ENCODE results near the gene SH3GLB2.
"Not testable (repeated sequence)": the region's sequence is repeated elsewhere in the genome, so short reads cannot be mapped to it uniquely, and the experiment has no call there.

Gene SH3GLB2

DNA sequence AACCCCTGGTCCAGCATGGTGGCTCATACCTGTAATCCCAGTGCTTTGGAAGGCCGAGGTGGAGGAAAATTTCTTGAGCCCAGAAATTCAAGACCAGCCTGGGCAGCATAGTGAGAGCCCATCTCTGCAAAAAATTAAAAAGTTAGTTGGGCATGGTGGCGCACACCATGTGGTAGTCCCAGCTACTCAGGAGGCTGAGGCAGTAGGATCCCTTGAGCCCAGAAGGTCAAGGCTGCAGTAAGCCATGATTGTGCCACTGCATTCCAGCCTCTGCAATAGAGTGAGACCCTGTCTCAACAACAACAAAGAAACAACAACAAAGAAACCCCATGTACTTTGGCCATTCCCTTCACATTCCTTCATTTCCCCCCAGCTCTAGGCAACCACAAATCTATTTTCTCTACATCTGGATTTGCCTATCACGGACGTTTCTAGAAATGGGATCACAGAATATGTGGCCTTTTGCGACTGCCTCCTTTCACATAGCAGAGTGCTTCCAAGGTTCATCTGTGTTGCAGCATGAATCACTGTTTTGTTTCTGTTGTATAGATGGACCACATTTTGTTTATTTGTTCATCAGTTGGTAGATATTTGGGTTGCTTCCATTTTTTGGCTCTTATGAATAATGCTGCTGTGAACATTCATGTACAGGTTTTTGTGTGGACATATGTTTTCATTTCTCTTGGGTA lies 26.2 kb upstream of the SH3GLB2 start:
- in situ Hi-C loops (cut with MboI; ENCODE audit: low sequenced_read_pairs), result no loop called here

DNA sequence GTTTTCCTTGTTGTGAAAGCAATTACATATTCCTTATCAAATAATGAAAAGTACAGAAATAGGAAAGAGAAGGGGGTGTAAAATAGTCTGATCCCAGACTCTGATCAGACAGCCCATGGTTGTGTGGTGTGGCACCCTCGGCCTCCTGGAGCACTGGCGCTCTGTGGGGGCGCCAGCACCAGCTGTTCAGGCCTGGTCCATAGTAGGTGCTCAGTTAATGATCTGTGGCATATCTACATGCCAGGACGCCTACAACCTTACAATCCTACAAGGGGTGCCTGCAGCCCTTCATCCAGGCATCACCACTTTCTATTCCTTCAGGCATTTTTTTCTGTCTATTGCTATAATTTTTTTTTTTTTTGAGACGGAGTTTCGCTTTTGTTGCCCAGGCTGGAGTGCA lies 24.9 kb upstream of the SH3GLB2 start:
- in situ Hi-C loops (cut with MboI; ENCODE audit: low sequenced_read_pairs), result no loop called here

DNA sequence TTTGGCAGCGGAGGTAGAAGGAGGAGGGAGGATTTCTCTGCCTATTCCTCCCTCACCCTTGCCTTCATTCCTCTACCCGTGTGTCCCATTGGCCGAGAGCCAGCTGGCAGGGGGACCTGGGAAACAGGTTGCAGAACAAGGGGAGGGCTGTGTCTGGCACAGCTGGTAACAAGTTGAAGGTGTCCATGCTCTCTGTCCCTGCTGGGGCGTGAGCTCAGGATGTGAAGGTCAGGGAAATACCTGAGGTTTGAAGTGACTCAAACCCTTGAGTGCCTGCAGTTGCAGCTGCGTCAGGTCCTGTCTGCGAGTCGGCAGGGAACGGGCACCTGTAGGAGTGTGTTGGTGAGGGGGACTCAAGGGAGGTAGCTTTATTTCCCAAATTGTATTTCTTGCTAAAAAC lies 24.5 kb upstream of the SH3GLB2 start:
- in situ Hi-C loops (cut with MboI; ENCODE audit: low sequenced_read_pairs), result no loop called here

DNA sequence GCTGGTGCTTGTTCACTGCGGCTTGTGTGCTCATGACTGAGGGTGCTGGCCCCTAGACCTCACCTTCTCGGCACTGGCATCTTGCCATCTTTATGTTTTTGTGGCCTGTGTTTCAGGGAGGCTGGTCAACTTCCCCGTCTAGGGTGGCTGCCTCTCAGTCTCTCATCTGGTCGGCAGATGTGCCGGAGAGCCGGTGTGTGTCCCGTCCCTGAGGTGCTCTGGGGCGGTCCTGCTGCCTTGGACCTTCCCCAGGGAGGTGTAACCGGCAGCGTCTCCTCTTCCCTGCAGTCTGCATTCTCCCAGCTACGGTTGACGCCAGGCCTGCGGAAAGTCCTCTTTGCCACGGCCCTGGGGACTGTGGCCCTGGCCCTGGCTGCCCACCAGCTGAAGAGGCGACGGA lies 13.9 kb upstream of the SH3GLB2 start:
- in situ Hi-C loops (cut with MboI; ENCODE audit: low sequenced_read_pairs), result no loop called here

DNA sequence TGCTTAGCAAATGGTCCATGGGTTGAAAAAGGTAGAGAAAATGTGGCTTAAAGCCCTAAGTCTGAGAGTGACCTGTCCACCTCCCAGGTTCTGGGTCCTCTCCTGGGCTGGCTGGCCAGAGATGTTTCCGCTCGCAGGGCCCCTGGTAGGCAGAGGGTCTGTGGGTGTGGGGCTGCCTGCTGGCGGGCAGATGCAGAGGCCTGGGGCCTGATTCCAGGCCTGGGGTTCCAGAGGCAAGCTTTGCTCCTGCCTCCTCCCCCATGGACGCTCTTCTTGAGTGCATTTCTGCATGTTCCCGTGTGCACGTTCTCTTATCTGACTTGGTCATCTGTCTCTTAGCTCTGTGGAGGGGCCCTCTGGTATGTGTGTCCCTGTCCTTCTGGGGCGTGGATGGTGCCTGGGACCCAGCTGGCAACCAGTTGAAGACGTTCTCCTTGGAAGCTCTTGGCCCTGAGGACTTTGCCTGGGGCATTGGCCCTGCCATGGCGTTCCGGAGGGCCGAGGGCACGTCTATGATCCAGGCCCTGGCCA lies 12.0 kb upstream of the SH3GLB2 start:
- in situ Hi-C loops (cut with MboI; ENCODE audit: low sequenced_read_pairs), result no loop called here

DNA sequence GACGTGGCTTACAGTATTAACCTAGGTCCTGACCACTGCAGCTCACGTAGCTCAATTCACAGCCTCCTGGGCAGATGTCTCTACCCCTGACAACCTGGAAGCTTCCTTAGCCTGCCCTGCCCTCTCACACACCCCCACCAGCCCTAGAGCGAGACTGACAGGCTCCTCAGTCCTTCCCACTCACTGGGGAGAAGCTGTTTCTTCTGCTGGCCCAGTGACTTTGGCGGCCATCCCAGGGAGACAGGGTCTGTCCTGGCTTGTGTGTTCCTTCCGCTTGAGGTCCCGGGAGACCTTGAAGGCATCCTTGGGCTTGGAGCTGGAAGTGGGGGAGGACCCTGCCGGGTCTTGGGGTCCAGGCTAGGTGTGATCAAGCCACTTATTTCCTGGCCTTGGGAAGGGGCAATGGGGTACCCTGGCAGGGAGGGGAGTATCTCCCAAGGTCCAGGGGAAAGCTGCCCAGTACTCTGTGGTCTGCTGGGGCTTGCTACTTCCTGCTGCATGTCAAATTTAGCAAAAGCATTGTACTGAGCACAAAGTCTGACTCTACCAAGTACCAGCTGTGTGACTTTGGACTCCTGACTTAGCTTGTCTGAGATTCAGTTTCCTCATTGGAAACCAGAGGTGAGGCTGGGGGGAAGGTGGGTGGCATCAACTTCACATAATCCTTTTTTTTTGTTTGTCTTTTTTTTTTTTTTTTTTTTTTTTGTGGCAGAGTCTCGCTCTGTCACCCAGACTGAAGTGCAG lies 10.2 kb upstream of the SH3GLB2 start:
- in situ Hi-C loops (cut with MboI; ENCODE audit: low sequenced_read_pairs), result no loop called here

DNA sequence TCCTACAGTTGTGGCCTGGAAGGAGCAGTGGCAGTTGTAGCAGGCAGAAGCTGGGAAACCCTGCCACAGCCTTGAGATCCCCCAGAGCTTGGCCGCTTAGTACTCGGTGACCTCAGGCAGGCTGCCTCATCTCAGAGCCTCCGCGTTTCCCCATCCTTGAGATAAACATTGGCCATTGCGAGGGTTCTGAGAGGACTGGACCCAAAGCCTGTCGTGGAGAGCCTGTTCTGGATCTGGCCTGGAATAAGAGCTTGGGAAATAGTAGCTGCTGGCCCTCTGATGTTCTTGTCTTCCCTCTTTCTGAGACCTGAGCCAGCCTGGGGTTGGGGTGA lies 9.6 kb upstream of the SH3GLB2 start:
- in situ Hi-C loops (cut with MboI; ENCODE audit: low sequenced_read_pairs), result no loop called here

DNA sequence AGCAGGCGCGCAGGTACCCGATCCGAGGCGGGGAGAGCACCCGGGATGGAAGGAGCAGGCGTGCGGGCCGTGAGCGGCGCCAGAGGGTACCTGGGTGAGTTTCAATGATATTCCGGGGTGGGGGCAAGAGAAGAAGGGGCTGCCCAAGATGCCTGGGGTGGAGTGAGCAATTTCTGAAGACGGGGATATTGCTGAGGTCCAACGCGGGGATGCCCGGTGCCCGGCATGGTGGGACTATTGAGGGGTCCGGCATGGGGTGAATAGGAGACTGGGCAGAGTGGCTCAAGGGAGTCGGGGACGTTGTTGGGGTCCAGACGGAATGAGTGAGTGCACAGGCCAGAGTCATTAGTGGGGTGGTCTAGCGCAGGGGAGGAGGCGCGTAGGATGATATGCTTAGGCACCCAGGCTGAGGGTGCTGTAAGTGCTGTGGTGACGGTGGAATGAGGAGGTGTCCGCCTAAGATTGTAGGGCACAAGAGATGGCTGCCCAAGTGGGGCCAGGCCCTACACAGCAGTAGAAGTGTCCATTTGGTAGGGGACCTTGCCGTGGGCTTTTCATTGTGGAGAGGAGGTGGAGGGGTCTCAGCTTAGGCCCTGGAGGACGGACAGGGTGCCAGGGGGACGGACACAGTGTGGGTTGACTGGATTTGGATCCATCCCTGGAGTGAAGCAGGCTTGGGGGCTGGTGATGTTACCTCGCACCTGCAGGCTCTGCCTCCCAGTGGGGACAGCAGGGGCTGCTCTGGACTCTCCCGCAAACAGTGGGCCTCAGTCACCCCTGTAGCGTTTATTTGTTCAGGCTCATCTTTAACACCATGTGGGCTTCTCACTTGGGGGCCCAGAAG lies 9.0 kb upstream of the SH3GLB2 start:
- in situ Hi-C loops (cut with MboI; ENCODE audit: low sequenced_read_pairs), result no loop called here

DNA sequence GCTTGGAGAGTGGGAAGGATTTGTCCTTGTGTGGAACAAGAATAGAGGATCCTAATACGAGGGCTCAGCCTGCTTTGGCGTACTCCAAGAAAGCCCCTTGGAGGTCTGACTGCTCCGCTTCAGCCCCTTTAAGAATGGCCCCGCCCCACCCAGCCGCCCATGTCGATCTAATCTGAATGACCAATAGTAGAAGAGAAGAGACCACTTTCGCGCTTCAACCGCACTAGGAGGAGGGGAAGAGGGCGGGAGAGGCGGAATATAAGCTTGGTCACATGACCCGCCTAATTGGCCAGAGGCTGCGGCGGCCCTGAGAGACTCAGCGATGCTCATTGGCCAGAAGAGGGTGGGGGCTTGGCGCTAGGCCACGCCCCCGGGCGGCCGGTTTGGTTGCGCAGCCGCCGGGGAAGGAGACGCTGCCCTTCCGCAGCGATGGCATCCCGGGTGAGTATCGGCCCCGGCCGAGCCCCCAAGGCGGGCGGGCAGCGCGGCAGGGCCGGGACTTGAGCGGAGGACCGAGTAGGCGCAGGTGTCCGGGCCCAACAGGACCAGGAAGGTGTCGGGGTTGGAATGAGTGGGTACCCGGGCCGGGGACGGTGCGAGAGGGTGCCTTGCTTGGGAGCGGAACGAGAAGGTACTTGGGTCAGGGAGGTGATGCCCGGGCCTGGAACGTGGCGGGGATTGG lies 8.3 kb upstream of the SH3GLB2 start, which contains the start of gene MIGA2:
Gene MIGA2 (plus strand): TSS at position 386 of the 682 bp plus-strand sequence. CDS start 3,969 bp downstream, outside the sequence.
- in situ Hi-C loops (cut with MboI; ENCODE audit: low sequenced_read_pairs), result no loop called here

DNA sequence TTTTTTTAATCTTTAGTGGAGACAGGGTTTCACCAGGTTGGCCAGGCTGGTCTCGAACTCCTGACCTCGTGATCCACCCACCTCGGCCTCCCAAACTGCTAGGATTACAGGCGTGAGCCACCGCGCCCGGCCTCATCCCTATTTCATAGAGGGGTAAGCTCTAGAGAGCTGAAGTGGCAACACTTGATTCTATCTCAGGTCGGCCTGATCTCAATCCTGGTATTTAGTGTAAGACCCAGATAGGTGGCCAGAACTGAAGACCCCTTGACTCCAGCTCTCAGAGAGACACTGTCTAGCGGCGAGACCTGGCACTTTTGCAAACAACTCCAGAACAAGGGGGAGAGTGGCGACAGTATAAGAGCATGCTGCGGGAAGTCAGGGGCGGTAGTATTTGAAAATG lies 7.7 kb upstream of the SH3GLB2 start:
- in situ Hi-C loops (cut with MboI; ENCODE audit: low sequenced_read_pairs), result not testable (repeated sequence)

DNA sequence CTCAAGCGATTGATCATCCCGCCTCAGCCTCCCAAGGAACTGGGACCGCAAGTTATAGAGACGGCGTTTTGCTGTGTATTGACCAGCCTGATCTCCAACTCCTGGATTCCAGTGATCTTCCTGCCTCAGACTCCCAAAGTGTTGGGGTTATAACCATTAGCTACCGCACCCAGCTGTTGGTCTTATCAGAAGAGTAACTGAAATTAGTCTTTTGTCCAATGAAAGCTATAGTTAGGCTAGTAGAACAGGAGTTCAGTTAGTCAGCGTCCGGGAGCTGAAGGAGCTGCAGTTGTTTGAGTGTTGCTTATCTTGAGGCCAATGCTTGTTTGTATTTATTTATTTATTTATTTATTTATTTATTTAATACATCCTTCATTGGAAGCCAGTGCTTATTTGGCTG lies 5.1 kb upstream of the SH3GLB2 start:
- in situ Hi-C loops (cut with MboI; ENCODE audit: low sequenced_read_pairs), result no loop called here

DNA sequence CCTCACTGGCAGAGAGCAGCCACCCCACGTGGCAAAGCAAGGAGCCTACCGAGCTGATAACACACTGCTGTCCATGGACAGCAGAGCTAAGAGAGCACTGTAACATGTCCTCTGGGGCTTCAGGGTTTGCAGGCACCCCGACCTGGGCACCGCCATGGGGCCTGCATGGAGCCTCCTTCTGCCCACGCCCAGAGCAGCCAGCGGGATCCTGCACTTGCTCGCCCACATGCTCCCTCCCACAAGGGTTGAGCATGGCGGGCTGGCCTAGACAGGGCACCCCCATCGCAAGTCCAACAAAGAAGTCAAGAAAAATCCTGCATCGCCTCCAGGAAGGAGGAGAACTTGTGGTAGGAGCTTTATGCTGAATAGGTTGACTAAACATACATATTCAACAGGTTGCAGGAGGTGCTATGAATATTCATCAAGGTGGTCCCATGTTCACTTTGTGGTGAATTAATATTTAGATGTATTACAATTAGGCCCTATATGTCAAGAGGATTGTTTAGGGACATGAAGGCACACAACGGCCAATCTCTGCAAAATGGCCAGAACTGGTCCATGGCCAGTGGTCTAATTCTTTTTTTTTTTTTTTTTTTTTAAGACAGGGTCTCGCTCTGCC lies 4.5 kb upstream of the SH3GLB2 start:
- in situ Hi-C loops (cut with MboI; ENCODE audit: low sequenced_read_pairs), result no loop called here

DNA sequence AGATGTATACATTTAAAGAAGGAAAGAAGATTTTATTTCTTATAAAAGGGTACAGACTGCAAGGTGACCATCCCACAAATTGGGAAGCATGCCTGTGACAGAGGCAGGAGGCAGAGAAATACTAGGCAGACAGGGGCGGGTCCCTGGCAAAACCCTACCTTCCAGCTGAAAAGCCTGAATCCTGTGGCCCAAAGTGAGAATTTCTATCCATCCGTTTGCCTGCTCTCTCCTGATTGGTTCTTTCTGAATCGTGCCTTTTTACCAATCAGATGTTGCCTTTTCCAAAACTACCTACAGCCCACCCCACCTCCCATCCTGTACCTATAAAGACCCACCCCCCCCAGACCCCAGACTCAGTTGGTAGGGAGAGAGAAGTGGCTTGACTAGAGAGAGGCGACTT lies 3.4 kb upstream of the SH3GLB2 start:
- in situ Hi-C loops (cut with MboI; ENCODE audit: low sequenced_read_pairs), result no loop called here

DNA sequence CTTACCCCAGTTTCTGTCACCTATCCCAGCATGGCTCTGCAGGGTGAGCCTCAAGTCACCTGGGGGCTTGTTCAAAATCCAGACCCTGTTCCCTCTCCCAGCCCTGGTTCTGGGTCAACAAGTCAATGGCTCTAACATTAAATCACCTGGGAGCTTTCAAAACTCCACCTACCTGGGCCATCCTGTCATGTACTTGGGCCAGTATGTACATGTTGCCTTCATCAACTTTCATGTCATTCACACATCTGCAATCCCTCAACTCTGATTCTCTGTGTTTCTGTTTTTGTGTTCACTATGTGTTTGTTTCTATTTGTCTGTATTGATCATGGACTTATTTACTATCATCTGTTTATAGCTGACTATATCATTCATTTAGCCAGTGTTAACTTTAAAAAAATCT lies 2.1 kb upstream of the SH3GLB2 start:
- in situ Hi-C loops (cut with MboI; ENCODE audit: low sequenced_read_pairs), result no loop called here

DNA sequence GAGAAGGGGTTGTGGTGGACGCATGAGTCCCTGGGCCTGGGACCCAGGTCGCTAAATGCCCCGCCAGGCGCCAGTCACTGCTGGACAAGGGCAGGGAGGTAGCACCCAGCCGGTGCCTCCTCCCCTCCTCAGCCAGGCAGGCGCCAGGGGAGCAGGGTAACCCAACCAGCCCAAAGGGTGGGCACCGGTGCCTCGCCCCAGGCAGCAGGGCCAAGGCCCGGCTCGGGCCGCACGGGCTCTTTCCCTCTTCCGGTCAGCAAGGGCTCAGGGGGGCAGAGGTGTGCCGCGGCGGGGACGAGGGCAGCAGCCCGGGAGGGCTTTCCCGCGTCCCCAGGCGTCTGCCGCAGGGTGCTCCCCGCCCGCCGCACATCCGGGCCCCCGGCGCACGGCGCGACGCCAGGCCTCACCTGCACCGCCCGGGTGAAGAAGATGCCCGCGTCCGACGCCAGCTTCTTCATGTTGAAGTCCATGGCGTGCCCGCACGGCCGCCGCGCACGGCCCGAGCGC lies 393 bp downstream of the SH3GLB2 start:
- in situ Hi-C loops (cut with MboI; ENCODE audit: low sequenced_read_pairs), result no loop called here

DNA sequence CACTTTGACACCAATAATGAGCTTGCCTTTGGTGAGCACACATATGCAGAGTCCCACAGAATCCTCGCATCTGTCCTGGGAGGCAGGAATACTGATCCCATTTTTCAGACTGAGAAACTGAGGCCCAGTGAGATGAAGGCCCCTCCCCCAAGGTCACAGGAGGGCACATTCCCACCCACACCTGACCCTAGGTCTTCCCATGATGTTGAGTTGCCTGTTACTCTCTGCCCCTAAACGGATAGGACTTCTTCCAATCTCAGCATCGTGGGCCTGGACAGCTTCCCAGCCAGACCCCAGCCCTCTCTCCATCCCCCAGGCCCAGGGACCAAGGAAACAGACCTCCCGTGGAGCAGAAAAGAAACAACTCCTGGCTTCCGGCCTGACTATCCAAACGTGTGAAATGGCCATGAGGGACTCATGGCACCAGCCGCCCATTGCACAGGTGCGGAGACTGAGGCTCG lies 877 bp downstream of the SH3GLB2 start:
- in situ Hi-C loops (cut with MboI; ENCODE audit: low sequenced_read_pairs), result no loop called here

DNA sequence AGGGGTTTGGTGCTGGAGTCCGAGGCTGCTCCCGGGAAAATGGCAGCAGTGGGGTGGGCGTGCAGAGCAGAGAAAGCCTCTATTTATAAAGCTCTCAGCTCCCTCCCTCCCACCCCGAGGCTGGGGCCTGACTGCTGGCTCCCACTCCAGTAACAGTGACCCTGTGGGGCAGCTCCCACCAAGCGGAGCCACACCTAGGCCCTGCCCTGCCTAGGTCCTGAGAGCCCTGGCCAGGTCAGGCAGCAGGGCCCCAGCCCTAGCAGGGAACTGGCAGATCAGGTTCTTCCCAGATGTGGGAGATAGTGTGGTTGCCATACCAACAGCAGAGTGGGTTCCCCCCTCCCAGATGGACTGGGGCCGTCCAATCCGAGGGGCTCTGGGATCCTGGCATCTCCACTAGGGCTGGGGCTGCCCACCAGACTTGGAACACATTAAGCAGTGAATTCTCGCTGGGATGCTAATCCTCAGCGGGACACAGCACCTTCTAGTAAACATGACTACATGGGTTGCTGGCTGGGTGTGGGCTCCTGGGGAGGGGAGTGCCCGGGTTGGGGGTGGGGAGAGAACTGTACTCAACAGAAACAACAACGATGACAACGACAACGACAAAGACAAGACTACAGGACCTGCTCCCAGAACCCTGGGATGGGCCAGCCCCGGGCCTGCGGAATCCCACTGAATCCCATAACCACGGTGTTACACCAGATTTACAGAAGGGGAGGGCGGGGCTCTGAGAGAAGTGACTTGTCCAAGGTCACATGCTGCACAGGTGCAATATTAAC lies 1.5 kb downstream of the SH3GLB2 start:
- in situ Hi-C loops (cut with MboI; ENCODE audit: low sequenced_read_pairs), result no loop called here

DNA sequence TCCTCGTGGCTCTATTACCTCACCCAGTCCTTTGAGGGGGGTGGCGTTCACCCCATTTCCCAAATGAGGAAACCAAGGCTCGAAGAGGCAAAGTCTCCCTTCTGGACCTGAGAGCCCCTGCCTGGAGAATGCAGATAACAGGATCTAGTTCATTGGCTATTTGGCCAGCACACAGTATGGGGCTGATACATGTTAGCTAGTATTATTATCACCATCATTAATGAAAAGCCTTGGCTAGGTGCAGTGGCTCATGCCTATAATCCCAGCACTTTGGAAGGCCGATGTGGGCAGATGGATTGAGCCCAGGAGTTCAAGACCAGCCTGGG lies 4.3 kb downstream of the SH3GLB2 start:
- in situ Hi-C loops (cut with MboI; ENCODE audit: low sequenced_read_pairs), result no loop called here

DNA sequence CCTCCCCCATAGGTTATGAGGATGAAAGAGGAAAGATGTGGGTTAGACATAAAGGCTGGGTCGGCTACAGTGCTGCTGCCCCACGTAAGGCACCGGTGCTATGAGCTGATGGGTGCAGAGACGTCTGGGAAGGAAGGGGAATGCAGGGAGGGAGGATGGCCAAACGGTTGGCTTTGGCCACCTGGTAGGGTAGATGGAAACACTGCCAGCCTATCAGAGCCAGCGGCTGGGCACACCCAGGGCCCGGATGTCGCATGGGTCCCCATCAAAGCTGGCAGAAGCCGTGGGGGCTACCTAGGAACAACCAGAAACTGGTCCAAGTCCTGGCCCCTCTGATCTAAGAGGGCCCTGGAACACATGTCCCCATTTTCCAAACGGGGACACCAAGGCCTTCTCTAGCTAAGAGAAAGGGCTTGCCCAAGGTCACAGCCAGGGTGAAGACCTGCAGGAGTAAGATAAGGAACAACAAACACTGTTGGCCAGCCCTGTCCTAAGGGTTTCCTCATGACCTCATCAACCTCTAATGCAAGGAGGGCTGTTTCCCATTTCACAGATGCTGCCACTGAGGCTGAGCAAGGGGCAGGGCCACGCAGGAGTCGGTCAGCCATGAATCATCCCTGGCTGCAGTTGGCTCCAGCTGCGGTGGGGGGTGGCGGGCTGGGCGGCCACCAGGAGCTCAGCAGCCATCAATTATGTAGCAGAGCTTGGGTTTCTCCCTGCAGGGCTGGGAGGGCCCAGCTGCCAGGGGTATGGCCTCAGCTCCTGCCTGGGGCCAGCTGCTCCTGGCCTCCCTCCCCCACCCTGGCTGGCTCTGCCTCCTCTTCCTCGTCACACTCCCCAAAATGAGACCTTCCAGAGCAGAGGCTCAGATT lies 4.9 kb downstream of the SH3GLB2 start:
- in situ Hi-C loops (cut with MboI; ENCODE audit: low sequenced_read_pairs), result no loop called here

Measured in HL-60/S4 (cell line).